Stimulated activated CD4-positive, alpha-beta T cell treated with anti-CD3 and anti-CD28 coated beads, Interleukin-1b, Interleukin-23, amount 100 ng/mL, for 24 hours (primary cell): Measurements from ENCODE around the gene MRPL49.
A peak's percentile ranks its signal among the peaks of the same experiment; 100 is the strongest.
"Not testable (repeated sequence)": the region's sequence is repeated elsewhere in the genome, so short reads cannot be mapped to it uniquely, and the experiment has no call there.

ENCODE experiments used
- DNase-seq, 4 experiments: peaks; one replicate each; pipeline ENCODE4 v3.0.0-alpha.2; 2020; ENCODE audit warnings: low read depth in 4 of 4, low spot score in 1 of 4

Gene MRPL49

GRCh38 chr11:65117206-65118096 is 4.7 kb upstream of the MRPL49 start, which contains the start of gene ZNHIT2:
ZNHIT2 (minus strand) TSS chr11:65117701; CDS start chr11:65117653, 48 bp downstream.
- peak; percentile 100 for DNase-seq

GRCh38 chr11:65118097-65118837 is 3.9 kb upstream of the MRPL49 start:
- no peak for DNase-seq

DNA sequence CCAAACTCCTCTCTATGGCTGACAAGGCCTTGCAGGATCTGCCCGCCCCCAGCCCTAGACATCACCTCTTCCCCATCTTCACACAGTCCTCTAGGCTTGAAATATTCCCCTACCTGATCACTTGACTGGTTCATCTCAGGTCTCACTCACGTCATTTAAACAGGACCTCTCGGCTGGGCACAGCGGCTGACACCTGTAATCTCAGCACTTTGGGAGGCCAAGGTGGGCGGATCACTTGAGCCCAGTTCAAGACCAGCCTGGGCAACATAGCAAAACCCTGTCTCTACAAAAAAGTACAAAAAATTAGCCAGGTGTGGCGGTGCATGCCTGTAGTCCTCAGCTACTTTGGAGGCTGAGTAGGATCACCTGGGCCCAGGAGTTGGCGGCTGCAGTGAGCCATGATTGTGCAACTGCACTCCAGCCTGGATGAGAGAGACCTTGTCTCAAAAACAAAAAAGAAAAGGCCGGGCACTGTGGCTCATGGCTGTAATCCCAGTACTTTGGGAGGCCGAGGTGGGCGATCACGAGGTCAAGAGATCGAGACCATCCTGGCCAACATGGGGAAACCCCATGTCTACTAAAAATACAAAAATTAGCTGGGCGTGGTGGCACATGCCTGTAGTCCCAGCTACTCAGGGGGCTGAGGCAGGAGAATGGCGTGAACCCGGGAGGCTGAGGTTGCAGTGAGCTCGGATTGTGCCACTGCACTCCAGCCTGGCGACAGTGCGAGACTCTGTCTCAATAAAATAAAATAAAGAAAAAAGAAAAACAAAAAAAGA is 3.0 kb upstream of the MRPL49 start:
- DNase-seq: not testable (repeated sequence)

- no peak for DNase-seq
Observed at GRCh38 chr11:65119670-65119995, 2.5 kb upstream of the MRPL49 start.

GRCh38 chr11:65120831-65121230 is 1.3 kb upstream of the MRPL49 start:
- DNase-seq: no peak

GRCh38 chr11:65121447-65121864 is 665 bp upstream of the MRPL49 start:
- DNase-seq: no peak

GRCh38 chr11:65124480-65125196 is 2.5 kb downstream of the MRPL49 start:
- DNase-seq: no peak

GRCh38 chr11:65125197-65126056 is 3.3 kb downstream of the MRPL49 start:
- DNase-seq: no peak

DNA sequence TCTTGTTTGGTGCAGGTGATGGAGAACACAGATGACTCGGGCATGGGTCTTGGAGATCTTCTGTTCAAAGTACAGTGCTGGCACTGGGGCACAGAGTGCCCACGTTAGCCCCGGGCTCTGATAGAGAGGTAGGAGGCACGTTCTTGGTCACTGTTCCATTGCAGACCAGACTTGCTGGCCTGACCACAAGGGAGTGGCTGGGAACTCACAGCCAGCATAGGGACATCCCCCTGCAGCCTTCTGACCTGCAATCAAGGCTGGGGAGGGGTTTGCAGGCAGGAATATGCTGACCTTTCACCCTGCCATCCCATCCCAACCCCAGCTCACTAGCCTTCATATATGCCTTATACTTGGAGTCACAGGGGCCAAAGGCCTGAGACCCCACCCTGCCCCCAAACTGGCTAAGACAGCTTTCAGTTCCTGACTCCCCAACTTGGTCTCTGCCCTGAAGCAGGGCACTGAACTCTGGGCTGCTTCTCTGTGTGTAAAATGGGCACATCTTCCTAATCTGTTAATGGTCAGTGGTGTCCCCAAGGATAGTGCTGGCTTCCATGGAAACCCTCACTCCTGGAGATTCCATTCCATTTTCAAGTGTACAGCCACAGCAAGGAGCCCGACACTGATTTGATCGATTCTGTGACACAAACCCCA is 4.6 kb downstream of the MRPL49 start:
- DNase-seq: no peak

DNA sequence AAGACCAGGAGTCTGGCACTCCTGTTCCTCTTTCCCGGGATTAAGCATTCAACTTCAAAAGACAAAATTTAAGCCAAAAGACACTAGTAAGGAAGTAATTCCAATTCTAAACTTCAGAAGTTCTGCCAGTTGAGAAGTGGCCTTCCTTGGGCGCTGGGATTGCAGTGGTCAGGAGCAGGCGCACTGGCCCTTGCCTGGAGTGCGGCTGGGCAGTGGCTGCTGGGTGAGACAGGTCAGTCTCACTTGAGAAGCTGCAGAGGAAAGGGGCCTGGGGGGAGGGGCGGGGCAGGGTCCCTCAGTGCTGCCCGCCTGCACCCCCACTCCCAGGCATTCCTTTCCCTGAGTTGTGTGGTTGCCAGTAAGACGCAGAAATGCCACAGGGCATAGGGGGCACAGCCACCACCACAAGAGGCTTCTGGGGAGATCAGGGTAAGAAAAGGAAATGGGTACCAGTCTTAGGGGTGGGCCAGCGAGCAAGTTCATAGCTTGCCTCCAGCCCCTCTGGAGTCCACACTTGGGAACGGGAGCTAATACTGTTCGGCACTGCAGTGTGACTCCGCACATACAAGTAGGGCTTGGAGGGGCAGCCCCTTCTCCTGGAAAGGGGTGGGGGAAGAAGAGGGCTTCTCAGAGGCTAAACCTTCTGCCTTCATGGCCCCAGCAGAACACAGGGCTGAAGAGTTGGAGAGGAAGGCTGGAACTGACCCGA is 5.5 kb downstream of the MRPL49 start:
- no peak for DNase-seq

- DNase-seq: no peak
Observed at GRCh38 chr11:65128182-65129145, 6.3 kb downstream of the MRPL49 start.

- DNase-seq: no peak
Observed at GRCh38 chr11:65129649-65130441, 7.7 kb downstream of the MRPL49 start.

DNA sequence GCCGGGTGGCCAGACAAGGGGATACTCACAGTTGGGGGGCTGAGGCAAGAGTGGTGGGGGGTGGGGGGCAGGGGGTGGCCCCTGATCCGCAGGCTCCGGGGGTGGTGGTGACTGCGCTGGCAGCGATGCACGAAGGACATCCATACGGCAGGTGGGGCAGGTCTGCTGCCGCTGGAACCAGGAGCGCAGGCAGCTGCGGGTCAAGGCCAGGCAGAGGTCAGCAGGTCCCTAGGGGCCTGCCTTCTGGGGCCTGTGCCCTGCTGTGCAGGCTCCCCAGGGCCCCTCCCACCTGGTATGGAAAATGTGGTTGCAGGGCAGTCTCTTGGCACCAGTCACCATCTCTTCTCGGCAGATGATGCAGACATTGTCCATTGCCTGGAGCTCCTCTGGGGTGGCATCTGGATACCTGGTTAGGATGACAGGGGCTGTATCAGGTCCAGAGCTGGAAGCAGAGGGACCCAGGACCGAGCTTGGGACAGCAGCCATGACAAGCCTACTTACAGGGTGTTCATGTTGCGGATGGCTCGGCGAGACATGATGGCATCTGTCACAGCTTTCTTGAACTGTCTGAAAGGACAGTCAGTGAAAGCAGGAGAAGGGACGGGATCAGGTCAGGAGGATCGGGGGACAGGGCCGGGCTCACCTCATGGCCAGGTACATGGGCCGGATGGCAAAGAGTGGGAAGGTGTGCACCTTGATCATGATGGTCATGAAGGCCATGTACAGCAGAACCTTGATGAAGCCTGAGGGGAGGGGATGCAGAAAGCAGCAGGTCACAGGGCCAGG is 8.7 kb downstream of the MRPL49 start:
- DNase-seq: no peak

DNA sequence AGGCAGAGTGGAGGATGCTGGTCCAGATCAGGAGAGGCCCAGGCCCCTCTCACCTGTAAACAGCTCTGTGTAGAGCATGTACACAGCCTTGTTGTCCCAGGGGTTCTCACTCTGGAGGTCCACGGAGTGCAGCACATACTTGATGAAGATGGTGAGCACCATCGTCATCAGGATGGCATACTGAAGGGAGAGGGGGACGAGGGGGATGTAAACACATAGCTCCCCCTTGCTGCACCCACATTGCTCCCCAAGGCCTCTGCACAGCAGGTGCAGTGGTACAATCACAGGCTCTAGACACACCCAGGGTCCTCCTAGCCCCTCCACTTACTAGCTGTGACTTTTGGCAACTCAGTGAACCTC is 9.3 kb downstream of the MRPL49 start:
- no peak for DNase-seq

GRCh38 chr11:65131895-65132237 is 9.7 kb downstream of the MRPL49 start:
- no peak for DNase-seq

DNA sequence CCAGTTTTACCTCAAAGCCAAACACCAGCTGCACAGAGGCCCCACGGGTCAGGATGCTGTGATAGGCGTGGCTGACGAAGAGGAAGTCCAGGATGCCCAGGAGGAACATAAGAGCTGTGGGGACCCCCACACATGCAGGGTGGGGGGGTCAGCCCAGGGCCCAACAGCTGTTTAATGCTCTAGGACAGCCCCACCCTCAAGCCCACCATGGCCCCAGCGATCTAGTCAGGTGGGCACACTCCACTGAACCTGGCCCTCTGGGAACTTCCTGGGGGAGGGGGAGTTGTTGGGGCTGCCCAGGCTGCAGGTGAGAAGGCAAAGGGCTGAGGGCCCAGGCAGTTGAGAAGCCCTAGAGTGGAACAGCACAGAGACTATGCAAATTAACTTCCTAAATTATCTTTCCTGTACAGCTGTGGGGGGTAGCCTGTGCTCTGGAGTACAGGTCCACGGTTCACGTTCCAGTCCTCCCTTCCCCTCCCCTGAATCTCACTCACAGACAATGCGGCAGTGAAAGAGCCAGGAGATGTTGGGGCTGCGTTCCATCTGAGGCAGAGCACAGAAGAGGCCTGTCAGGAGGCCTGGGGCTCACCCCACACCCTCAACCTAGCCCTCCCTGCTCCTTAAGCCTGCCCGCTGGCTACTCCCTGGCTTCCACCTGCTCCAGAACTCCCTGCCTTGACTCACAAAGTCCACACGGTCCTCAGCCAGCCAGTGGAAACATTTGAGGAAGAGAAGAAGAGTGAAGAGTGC is 10.3 kb downstream of the MRPL49 start:
- no peak for DNase-seq
